ENCODE measurements around the gene TRIML1. TPM values are rescaled to one million over a fixed set of nuclear protein-coding genes. Genes with fewer than 3 reads are reported as not detected.

The TRIML1 gene
- not detected in 2 replicates for total RNA-seq (2021)
- long read RNA-seq, result 0 reads

- Histone ChIP-seq H3K79me1 (ENCODE audit: insufficient read depth, low read depth, low read length, poor library complexity, severe bottlenecking) (no peaks in the 10 kb centered on the region), H3K4me1 (ENCODE audit: insufficient read depth, low read length) (no peaks in the 10 kb centered on the region), H4K91ac (ENCODE audit: insufficient read length, low read depth, low read length) (no peak within 1 kb of the TSS), H3K4me2 (ENCODE audit: insufficient read depth, insufficient read length, low read length) (no peak within 1 kb of the TSS), H3K27ac (ENCODE audit: insufficient read length, low read depth, low read length) (no peak within 1 kb of the TSS), H3K56ac (ENCODE audit: insufficient read length, low read depth, low read length) (no peak within 1 kb of the TSS), H3K79me2 (ENCODE audit: insufficient read depth, low read length) (no peaks in the 10 kb centered on the region), H2BK12ac (ENCODE audit: insufficient read length, low read depth, low read length) (no peak within 1 kb of the TSS), H3T11ph (ENCODE audit: low read length) (no peak within 1 kb of the TSS), H2BK15ac (ENCODE audit: low read depth, low read length) (no peak within 1 kb of the TSS), H2BK20ac (ENCODE audit: low read depth, low read length, poor library complexity, severe bottlenecking) (no peak within 1 kb of the TSS), H3K9me3 (ENCODE audit: control insufficient read depth, low read depth, low read length) (no peaks in the 10 kb centered on the region), H3K23me2 (ENCODE audit: insufficient read length, low read depth, low read length, poor library complexity, severe bottlenecking) (no peaks in the 10 kb centered on the region), H3K27me3 (ENCODE audit: insufficient read depth, low read length) (no peaks in the 10 kb centered on the region), H2BK120ac (ENCODE audit: low read depth, low read length, poor library complexity, severe bottlenecking) (no peak within 1 kb of the TSS), H4K5ac (ENCODE audit: insufficient read length, low read depth, low read length) (no peak within 1 kb of the TSS), H2BK5ac (ENCODE audit: insufficient read length, low read length) (no peak within 1 kb of the TSS), H4K20me1 (ENCODE audit: control insufficient read depth, insufficient read depth, insufficient read length) (no peaks in the 10 kb centered on the region), H3K23ac (ENCODE audit: insufficient read length, low read depth, low read length) (no peak within 1 kb of the TSS), H3K14ac (ENCODE audit: insufficient read depth, low read length) (no peak within 1 kb of the TSS; the same call in 1 of the 2 replicates), H3K9ac (ENCODE audit: extremely low read depth, insufficient read length, low read length) (no peak within 1 kb of the TSS), H3K18ac (ENCODE audit: insufficient read length, low read depth, low read length) (no peak within 1 kb of the TSS), H2AFZ (ENCODE audit: low read length) (no peak within 1 kb of the TSS), H3K4ac (ENCODE audit: low read depth, low read length) (no peak within 1 kb of the TSS), H2AK5ac (ENCODE audit: insufficient read length, low read length) (no peak within 1 kb of the TSS), H4K8ac (replicated peaks; ENCODE audit: insufficient read length, low read depth, low read length) (no peak within 1 kb of the TSS)
- TF ChIP-seq CTCF (conservative IDR thresholded peaks at IDR 0.05), result no peak
- H3K9me3 Mint-ChIP-seq, result no peaks in the 10 kb centered on the region
- H3K27ac Mint-ChIP-seq, result peak within 1 kb of the TSS in 1 of 3 experiments; percentile 40; a peak in 1 of 7 replicates
- no peaks in the 10 kb centered on the region for H3K36me3 Mint-ChIP-seq (ENCODE audit: insufficient read depth in 1 of 3, low read depth in 3 of 3)
- WGBS (ENCODE audit: extremely low coverage, insufficient read length, low lambda C conversion rate), result no CpG with 5 or more reads among the region's 3 CpGs
- no peak within 1 kb of the TSS for H3K4me3 Mint-ChIP-seq
- DNase-seq, result no peak
- H3K27me3 Mint-ChIP-seq (ENCODE audit: low read depth), result no peaks in the 10 kb centered on the region; the same call in 1 of the 2 replicates
- peaks cover 6 to 12% of the 10 kb centered on the region in 2 experiments for H3K4me1 Mint-ChIP-seq
Measured at GRCh38 chr4:188139141-188139540, at the start of gene TRIML1. Gene TRIML1, plus strand, starts transcription at chr4:188139441. Its CDS starts 118 bp downstream, at chr4:188139559.
